ENCODE measurements around the gene MAMLD1. TPM values are rescaled to one million over a fixed set of nuclear protein-coding genes. Genes with fewer than 3 reads are reported as not detected.

Gene MAMLD1
- polyA plus RNA-seq, 3 donors from 2014 or later, result 0.61 TPM; not detected in 2

DNA sequence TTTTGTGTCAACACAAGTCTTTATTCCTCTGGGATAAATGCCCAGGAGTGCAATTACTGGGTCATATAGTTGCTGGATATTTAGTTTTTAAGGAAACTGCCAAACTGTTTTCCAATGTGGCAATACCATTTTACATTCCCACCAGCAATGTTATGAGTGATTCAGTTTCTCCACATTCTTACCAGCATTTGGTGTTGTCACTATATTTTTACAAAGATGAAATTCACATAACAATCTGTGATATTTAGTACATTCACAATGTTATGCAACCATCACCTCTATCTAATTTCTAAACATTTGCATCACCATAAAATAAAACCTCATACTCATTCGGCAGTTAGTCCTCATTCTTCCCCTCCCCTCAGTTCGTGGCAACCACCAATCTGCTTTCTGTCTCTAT lies 75.0 kb downstream of the MAMLD1 start:
- DNase-seq, result no peak
- H3K27ac Mint-ChIP-seq, result no peak overlapping the region
- H3K9me3 Mint-ChIP-seq, result peaks cover 0 to 1% (median 0%) of the 10 kb centered on the region in 6 donors
- no peaks in the 10 kb centered on the region for H3K4me1 Mint-ChIP-seq
- H3K27me3 Mint-ChIP-seq (ENCODE audit: low read depth in 3 of 3), result peaks cover 2 to 12% (median 7%) of the 10 kb centered on the region in 3 donors
- no peaks in the 10 kb centered on the region for H3K36me3 Mint-ChIP-seq
- no peak overlapping the region for H3K4me3 Mint-ChIP-seq

DNA sequence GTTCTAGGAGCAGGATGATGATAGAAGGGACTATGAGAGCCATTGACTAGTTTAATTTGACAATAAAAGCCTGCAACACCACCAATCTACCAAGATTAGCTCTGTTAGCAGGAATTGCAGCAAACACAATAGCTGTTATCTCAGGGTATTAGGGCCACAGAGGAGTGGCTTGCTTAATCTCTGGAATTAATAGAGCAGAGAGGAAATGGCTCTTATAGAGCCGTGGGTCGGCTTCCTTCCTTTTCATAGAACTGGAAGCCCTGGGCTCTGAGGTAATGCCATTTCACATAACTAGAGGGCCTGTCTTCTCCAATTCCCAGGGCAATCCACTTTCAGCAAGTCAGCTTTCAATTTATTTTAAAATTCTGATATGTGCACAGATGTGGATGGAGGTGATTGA lies 83.0 kb downstream of the MAMLD1 start:
- Mint-ChIP-seq H3K36me3 (no peaks in the 10 kb centered on the region), H3K4me3 (no peak overlapping the region), H3K9me3 (peaks cover 0 to 1% (median 0%) of the 10 kb centered on the region in 6 donors), H3K4me1 (no peaks in the 10 kb centered on the region), H3K27me3 (ENCODE audit: low read depth in 3 of 3) (peaks cover 6 to 10% (median 8%) of the 10 kb centered on the region in 3 donors), H3K27ac (no peak overlapping the region)
- DNase-seq, result no peak

DNA sequence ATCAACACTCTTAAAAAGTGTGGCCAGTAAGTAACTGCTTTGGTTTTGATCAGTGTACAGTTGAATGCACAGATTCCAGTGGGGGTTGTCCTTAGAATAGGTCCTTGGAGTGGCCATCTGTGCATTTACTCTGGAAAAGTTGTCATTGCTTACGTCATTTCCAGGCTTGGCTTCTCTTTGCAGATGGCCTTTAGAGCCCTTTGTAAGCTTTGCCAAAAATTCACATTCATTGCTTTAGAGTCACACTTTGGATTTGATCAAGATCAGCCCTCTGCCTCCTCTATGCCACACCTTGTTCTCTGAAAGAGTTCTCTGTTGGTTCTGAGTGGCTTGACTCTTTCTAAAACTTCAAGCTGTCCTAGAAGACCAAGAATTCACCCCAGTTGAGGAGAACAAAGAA lies 83.9 kb downstream of the MAMLD1 start:
- no peaks in the 10 kb centered on the region for H3K36me3 Mint-ChIP-seq
- DNase-seq, result no peak
- H3K4me1 Mint-ChIP-seq, result no peaks in the 10 kb centered on the region
- H3K4me3 Mint-ChIP-seq, result no peak overlapping the region
- H3K9me3 Mint-ChIP-seq, result peaks cover 0 to 1% (median 0%) of the 10 kb centered on the region in 6 donors
- H3K27me3 Mint-ChIP-seq (ENCODE audit: low read depth in 3 of 3), result peaks cover 6 to 10% (median 10%) of the 10 kb centered on the region in 3 donors
- no peak overlapping the region for H3K27ac Mint-ChIP-seq

DNA sequence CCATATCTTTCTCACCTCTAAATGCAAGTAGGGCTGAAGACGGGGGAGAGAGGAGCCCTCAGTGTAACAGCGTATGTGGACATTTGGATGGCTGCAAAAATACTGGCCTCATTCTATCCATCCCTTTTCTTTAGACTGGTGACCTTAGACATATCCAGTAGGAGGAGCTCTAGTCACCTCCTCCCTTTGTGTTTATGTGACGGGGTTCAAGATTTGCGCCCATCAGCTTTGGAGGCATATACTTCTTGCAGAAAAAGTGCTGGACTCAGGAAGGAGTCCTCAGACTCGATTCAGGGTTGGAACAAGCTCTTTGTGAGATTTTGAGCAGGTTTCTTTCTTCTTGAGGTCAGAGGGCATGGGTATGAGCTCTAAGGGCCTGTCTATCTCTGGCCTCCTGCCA lies 86.2 kb downstream of the MAMLD1 start:
- Mint-ChIP-seq H3K27me3 (ENCODE audit: low read depth in 3 of 3) (peaks cover 2 to 5% (median 4%) of the 10 kb centered on the region in 3 donors), H3K4me1 (peaks cover 7 to 12% of the 10 kb centered on the region in 2 donors), H3K27ac (no peak overlapping the region), H3K4me3 (no peak overlapping the region), H3K36me3 (no peaks in the 10 kb centered on the region), H3K9me3 (no peaks in the 10 kb centered on the region)
- DNase-seq, result no peak

DNA sequence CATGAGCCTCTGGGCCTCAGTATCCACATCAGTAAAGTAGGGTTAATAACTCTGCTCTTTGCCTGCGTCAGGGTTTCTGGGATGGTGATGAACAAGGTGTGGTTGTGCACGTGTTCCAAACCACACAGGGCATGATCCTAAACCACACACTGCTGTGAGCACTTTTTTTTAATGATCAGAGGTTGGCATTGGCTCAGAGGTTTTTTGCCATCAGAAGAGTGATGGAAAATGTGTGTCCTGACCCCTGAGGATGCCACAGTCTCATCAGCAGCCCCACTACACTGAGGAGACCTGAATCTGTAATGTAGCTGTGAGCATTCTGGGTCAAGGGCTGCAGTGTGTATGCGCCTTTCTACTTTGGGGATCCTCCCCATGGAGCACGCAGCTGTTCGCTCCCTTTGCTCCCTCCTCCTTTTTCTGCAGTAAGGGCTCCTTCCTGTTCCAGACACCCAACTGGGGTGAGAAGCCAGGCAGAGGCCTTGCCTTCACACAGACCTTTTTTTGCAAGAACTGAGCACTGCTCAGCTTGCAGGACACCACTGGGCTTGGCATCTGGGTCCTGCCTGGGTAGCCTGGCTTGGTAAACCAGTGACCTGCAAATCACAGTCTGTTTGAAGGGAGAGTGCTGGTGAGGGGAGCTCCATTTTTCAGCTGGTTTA lies 87.5 kb downstream of the MAMLD1 start:
- Mint-ChIP-seq H3K4me3 (no peak overlapping the region), H3K27me3 (ENCODE audit: low read depth in 3 of 3) (peaks cover 5 to 8% (median 5%) of the 10 kb centered on the region in 3 donors), H3K9me3 (no peaks in the 10 kb centered on the region), H3K36me3 (no peaks in the 10 kb centered on the region), H3K27ac (no peak overlapping the region), H3K4me1 (peaks cover 14 to 19% of the 10 kb centered on the region in 2 donors)
- no peak for DNase-seq

DNA sequence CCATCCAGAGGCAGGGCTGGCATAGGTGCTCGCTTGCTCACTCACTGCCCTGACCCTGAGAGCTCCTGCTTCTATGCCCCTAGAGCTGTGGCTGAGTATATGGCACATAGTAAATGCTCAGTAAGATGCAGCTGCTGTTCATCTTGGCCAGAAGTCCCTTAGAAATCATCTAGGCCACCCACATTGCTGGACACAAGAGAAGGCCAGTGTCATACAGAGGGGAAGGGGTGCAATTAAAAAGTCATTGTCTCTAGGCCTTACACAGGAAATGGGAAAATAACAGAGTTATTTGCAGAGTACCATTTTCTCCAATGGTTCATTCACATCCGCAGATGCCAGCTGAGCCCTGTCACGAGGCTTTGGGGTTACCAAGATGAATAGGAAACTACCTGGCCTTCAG lies 88.8 kb downstream of the MAMLD1 start:
- Mint-ChIP-seq H3K4me3 (no peak overlapping the region), H3K27me3 (ENCODE audit: low read depth in 3 of 3) (peaks cover 5 to 8% (median 5%) of the 10 kb centered on the region in 3 donors), H3K4me1 (peaks cover 14 to 19% of the 10 kb centered on the region in 2 donors), H3K9me3 (no peaks in the 10 kb centered on the region), H3K27ac (no peak overlapping the region), H3K36me3 (no peaks in the 10 kb centered on the region)
- DNase-seq, result no peak

DNA sequence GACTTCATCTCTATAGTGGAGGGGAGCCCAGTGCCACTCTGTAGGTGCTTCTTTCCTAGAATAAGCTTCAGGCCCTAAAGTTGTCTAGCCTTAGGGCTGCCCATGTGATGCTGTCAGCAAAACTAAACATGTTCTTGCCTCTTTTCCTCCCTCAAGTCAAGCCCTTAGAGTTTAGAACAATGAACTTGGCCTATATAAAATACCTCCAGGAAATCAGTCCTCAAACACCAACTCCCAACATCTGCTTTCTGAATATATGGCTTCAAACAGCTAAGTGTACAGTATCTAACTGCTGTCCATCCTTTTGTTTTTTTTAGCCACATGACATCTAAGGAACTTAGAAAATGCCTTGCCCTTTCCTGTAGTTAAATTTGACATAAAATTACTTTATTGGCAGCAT lies 91.0 kb downstream of the MAMLD1 start:
- Mint-ChIP-seq H3K27me3 (ENCODE audit: low read depth in 3 of 3) (peaks cover 5 to 8% (median 5%) of the 10 kb centered on the region in 3 donors), H3K4me1 (peaks cover 14 to 19% of the 10 kb centered on the region in 2 donors), H3K36me3 (no peaks in the 10 kb centered on the region), H3K27ac (peak overlapping the region in 4 of 6 donors; percentile 29 to 75 (median 56)), H3K4me3 (peak overlapping the region in 1 of 5 donors; percentile 64), H3K9me3 (no peaks in the 10 kb centered on the region)
- no peak for DNase-seq

DNA sequence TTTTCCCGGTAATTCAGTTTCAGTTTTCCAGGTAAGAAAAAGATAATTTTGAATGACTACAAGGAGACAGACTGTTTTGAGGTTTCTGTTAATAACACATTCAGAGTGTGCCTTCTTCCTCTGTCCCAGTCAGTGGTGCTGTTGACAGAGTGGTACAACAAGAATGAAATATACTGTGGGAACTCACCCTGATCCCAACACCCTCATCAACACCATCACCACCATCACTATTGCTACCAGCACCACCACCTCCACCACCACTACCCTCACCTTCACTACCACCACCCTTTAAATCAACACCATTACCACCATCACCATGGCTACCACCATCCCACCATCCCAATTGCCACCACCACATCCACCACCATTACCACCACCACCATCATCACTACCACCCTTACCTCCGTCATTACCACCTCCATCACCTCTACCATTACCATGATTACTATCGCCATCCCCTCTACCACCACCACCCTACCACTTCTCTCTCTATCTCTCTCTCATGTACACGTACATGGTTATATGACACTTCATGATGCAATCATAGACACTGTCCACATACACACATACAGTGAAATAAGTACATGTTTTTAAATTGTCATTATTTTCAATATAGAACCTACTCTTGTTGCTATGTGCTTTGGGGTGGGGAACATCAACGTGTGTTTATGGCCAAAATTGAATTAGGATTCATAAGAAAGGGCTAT lies 91.5 kb downstream of the MAMLD1 start:
- peak overlapping the region in 4 of 6 donors; percentile 50 to 75 (median 64) for H3K27ac Mint-ChIP-seq
- peaks cover 16 to 19% of the 10 kb centered on the region in 2 donors for H3K4me1 Mint-ChIP-seq
- no peaks in the 10 kb centered on the region for H3K36me3 Mint-ChIP-seq
- no peaks in the 10 kb centered on the region for H3K9me3 Mint-ChIP-seq
- DNase-seq, result peak; percentile 39 to 58 (median 53)
- peaks cover 5 to 8% (median 5%) of the 10 kb centered on the region in 3 donors for H3K27me3 Mint-ChIP-seq (ENCODE audit: low read depth in 3 of 3)
- H3K4me3 Mint-ChIP-seq, result peak overlapping the region in 2 of 5 donors; percentile 1 to 64

DNA sequence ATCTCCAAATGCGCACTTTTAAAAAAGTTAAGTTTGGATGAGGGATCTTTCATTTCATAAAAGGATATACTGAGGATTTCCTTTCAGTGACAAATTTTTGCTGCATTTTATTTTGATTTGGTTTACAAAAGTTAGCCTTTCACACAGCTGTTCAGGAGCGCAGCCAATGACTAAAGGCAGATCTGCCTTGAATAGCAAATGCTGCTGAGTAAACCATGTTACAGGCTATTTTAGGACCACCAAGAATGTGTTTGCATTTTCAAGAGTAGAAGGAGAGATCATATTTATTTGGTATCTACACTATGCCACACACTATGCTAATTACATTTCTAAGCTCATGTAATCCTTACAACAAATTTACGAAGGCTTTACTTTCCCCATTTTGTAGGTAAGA lies 92.1 kb downstream of the MAMLD1 start:
- Mint-ChIP-seq H3K9me3 (no peaks in the 10 kb centered on the region), H3K27ac (peak overlapping the region in 2 of 6 donors; percentile 37 to 75), H3K4me3 (no peak overlapping the region), H3K4me1 (peaks cover 16 to 19% of the 10 kb centered on the region in 2 donors), H3K36me3 (no peaks in the 10 kb centered on the region), H3K27me3 (ENCODE audit: low read depth in 3 of 3) (peaks cover 3 to 8% (median 6%) of the 10 kb centered on the region in 3 donors)
- DNase-seq, result no peak

DNA sequence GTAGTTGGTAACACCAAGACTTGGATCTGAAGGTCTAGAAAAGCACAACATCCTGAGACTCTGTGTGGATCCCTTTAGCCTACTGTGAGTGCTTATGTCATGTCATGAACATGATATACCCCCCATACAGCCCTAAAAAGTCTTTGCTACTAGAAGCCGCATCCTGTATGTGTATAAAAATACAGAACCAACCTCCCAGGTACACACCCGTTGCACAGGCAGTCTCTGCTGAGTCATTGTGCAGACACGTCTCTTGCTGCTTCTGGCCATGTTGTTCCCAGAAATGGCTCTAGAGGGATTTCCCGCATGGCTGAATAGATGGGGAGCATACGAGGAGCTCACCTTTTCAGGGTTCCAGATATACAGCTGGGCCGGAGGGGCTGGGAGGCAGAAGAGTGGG lies 93.3 kb downstream of the MAMLD1 start:
- DNase-seq, result no peak
- Mint-ChIP-seq H3K27ac (no peak overlapping the region), H3K4me1 (peaks cover 16 to 19% of the 10 kb centered on the region in 2 donors), H3K4me3 (no peak overlapping the region), H3K27me3 (ENCODE audit: low read depth in 3 of 3) (peaks cover 3 to 6% (median 6%) of the 10 kb centered on the region in 3 donors), H3K36me3 (no peaks in the 10 kb centered on the region), H3K9me3 (no peaks in the 10 kb centered on the region)

DNA sequence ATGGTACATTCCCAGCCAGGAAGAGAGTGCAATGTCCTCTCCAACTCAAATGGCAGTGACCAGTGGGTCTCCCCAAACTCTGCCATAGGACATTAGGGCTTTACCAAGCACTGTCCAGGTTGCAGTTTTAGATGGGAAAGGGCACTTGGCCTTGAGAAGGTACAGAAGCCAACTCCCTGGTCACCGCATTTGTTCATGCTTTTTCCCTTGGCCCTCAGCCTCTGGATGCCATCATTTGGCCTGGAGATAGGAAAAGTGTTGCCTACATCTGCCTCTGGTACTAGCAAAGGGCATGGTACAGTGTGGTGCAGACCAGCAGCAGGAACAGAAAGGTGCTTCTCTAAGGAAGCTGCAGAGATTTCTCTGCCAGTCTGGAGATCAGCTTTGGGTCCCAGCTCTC lies 93.8 kb downstream of the MAMLD1 start:
- no peak overlapping the region for H3K27ac Mint-ChIP-seq
- no peaks in the 10 kb centered on the region for H3K36me3 Mint-ChIP-seq
- H3K9me3 Mint-ChIP-seq, result no peaks in the 10 kb centered on the region
- peaks cover 3 to 6% (median 4%) of the 10 kb centered on the region in 3 donors for H3K27me3 Mint-ChIP-seq (ENCODE audit: low read depth in 3 of 3)
- no peak overlapping the region for H3K4me3 Mint-ChIP-seq
- DNase-seq, result no peak
- H3K4me1 Mint-ChIP-seq, result peaks cover 16 to 19% of the 10 kb centered on the region in 2 donors

DNA sequence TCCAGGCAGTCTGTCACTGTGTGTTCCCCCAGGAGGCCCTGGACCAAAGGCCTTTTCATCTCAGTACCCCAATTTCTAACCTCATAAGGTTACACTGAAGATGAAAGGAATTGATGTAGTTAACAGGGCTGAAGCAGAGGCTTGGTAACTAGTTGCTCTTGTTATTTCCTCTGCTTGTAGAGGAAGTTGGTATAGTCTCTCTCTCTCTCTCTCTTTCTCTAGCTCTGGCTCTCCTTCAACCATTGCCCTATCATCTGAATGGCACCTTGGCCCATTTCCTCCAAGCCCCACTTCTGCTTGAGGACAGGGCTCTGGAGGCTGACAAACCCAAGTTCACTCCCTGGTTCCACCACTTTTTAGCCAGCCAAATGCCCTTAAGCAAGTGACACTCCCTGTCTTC lies 96.1 kb downstream of the MAMLD1 start:
- DNase-seq, result no peak
- H3K27ac Mint-ChIP-seq, result peak overlapping the region in 1 of 6 donors; percentile 28
- peaks cover 9 to 11% of the 10 kb centered on the region in 2 donors for H3K4me1 Mint-ChIP-seq
- H3K27me3 Mint-ChIP-seq (ENCODE audit: low read depth in 3 of 3), result peaks cover 3 to 6% (median 4%) of the 10 kb centered on the region in 3 donors
- H3K4me3 Mint-ChIP-seq, result no peak overlapping the region
- no peaks in the 10 kb centered on the region for H3K9me3 Mint-ChIP-seq
- no peaks in the 10 kb centered on the region for H3K36me3 Mint-ChIP-seq

DNA sequence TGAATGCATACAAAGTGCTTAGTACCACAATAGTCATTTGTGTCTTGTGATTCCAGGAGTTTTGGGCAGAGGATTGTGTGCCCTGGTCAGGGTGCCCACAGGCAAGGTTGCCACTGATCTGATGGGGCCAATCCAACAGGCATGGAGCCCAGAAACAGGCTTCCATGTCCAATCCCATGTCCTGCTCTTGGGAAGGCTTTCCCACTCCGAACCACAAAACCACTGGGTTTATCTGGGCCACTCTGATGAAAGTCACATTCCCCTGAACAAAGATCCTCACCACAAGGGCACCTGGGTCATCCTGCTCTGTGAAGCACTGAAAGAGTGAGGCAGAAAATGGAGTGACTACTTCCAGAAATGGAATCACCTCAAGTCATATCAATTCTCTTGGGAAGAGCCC lies 96.9 kb downstream of the MAMLD1 start:
- Mint-ChIP-seq H3K27me3 (ENCODE audit: low read depth in 3 of 3) (peaks cover 0 to 2% (median 0%) of the 10 kb centered on the region in 3 donors), H3K4me3 (no peak overlapping the region), H3K9me3 (no peaks in the 10 kb centered on the region), H3K4me1 (peaks cover under 1 to 2% of the 10 kb centered on the region in 2 donors), H3K36me3 (no peaks in the 10 kb centered on the region), H3K27ac (no peak overlapping the region)
- DNase-seq, result no peak

DNA sequence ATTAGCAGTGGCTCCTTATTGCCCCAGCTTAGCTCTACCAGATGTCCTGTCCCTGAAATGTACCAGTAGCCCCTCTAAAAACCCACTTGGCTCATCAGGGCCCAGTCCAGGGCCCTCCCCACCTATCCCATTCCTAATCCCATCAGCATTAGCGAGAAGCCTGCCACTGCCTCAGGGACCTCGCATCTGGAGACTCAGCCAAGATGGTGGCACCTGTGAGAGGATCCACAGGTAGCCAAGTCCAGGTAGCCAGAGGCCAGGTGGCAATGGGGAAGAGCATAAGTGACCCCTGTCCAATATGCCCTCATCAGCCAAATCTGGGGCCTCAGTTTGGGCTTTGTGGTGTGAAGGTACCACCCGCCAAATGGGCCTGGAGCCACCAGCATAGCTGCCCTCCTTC lies 97.7 kb downstream of the MAMLD1 start:
- Mint-ChIP-seq H3K27me3 (ENCODE audit: low read depth in 3 of 3) (peaks cover 0 to 2% (median 0%) of the 10 kb centered on the region in 3 donors), H3K4me1 (peaks cover 0 to 2% of the 10 kb centered on the region in 2 donors), H3K36me3 (no peaks in the 10 kb centered on the region), H3K9me3 (no peaks in the 10 kb centered on the region), H3K27ac (no peak overlapping the region), H3K4me3 (no peak overlapping the region)
- DNase-seq, result no peak
